Adrenal gland (tissue), 12 donors: ENCODE results near the gene TBL1XR1. TPM values are rescaled to one million over a fixed set of nuclear protein-coding genes. Genes with fewer than 3 reads are reported as not detected.
"Not testable (repeated sequence)": the region's sequence is repeated elsewhere in the genome, so short reads cannot be mapped to it uniquely, and the experiment has no call there.

Experiments used
- DNase-seq, 7 donors: peaks; one replicate each; pipeline ENCODE4 v3.0.0-alpha.2; 2019 to 2020
- H3K27ac ChIP-seq, 5 donors: fragments of 200-600 bp; sonication (generic) in 4 of 5; 1 replicate in 3 of 5; 2 replicates in 2 of 5; pipeline versions ENCODE4 v1.5.1 to v1.8.0; 2016 to 2020; ENCODE audit warnings: mild to moderate bottlenecking in 1 of 5
- H3K27me3 ChIP-seq: fragments of 200-600 bp; 2 replicates; pipeline ENCODE4 v1.8.0; 2021
- H3K36me3 ChIP-seq, 2 donors: fragments of 200-600 bp; replicated peaks in 1 of 2; 1 replicate in 1 of 2; 2 replicates in 1 of 2; pipeline versions ENCODE4 v1.5.1 to v1.8.0; 2018 to 2022
- H3K4me1 ChIP-seq, 2 donors: fragments of 200-600 bp; replicated peaks in 1 of 2; 1 replicate in 1 of 2; 2 replicates in 1 of 2; pipeline versions ENCODE4 v1.5.1 to v1.8.0; 2018 to 2021
- H3K4me3 ChIP-seq, 4 donors: fragments of 200-600 bp; sonication (generic) in 3 of 4; one replicate each; pipeline ENCODE4 v1.5.1; 2016 to 2018
- H3K9me3 ChIP-seq, 3 donors: fragments of 200-600 bp; sonication (generic) in 1 of 3; replicated peaks in 1 of 3; 1 replicate in 2 of 3; 2 replicates in 1 of 3; pipeline versions ENCODE4 v1.5.1 to v1.8.0; 2016 to 2021
- POLR2A ChIP-seq, 2 donors: fragments of 450-650 bp; IDR thresholded peaks; one replicate each; pipeline ENCODE4 v1.6.1; 2017; ENCODE audit warnings: antibody characterized with exemption in 2 of 2, mild to moderate bottlenecking in 2 of 2, moderate library complexity in 1 of 2
- WGBS, 4 donors: extraction: QIAGEN DNeasy Blood & Tissue Kit in 2 of 4; methylation state at CpG; one replicate each; pipeline versions ENCODE4 v1.1.5 to v1.1.7; 2013 to 2017; 5-methylcytosine and 5-hydroxymethylcytosine counted together
- intact Hi-C, 2 donors: fragments of 100-400 bp; cut with DNase I; formaldehyde crosslinking; loops; one replicate each; pipeline versions ENCODE4 v1.14.1 to v1.15.0; 2022 to 2023
- polyA plus RNA-seq, 3 donors: library from polyadenylated mRNA; stranded (reverse); fragments of 200-250 nt in 2 of 3; fragments of 350-450 nt in 1 of 3; fragmentation: Illumina TruSeq in 1 of 3; extraction: RNeasy Lipid Tissue Mini Kit (QIAGEN cat#74804) in 1 of 3; gene quantifications; one replicate each; pipeline ENCODE4 v1.2.3, GENCODE V29; 2013 to 2014
- total RNA-seq, 9 donors: library from RNA; depleted of rRNA in 4 of 9; stranded (reverse); fragments of >200 nt in 4 of 9; fragments of 120-200 nt in 1 of 9; fragmentation: NEBNext Ultra II Directional in 1 of 9; extraction: Animal tissue kit (Norgen Biotek cat#: 25700) in 1 of 9; gene quantifications; one replicate each; pipeline versions ENCODE4 v1.1.0 to v1.2.4, GENCODE V29; 2013 to 2023
- TF ChIP-seq, protein P1 (sequence below), 6 experiments: fragments of 450-650 bp in 4 of 6; fragments of 200-600 bp in 2 of 6; sonication (generic) in 1 of 6; IDR thresholded peaks; 1 replicate in 5 of 6; 2 replicates in 1 of 6; pipeline versions ENCODE4 v1.5.1 to v1.8.0; 2016 to 2021; ENCODE audit warnings: antibody characterized with exemption in 6 of 6, mild to moderate bottlenecking in 2 of 6, moderate library complexity in 1 of 6
- donor health status: healthy with polysubstance abuse.
- donor health status: Bipolar disorder and iron deficiency.
- donor health status: DM: yes; HTN: yes; CAD: no.
- donor health status: DM: no; HTN: no; CAD: no.
- donor health status: DM: no; HTN: no; CAD: no.
- donor health status: DM: yes; HTN: yes; CAD: no.

The TBL1XR1 gene
- total and polyA plus RNA-seq, 12 donors = 17.5 to 258 (median 93.6) TPM

DNA sequence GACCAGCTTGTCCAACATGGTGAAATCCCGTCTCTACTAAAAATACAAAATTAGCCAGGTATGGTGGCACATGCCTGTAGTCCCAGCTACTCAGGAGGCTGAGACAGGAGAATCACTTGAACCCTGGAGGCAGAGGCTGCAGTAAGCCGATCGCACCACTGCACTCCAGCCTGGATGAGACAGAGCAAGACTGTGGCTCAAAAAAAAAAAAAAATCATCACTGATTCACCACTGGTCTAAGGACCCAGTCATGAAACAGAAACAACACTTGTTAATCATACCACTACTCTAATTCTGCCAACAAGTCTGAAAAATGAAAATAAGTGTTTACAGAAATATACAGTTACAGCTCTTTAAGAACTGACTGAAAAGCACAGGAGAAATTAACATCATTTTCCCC, 12.7 kb downstream of the TBL1XR1 start:
- DNase-seq = peak in 3 of 7 donors; percentile 8 to 13 (median 12)
- 55 to 90% (median 63%) methylated on average over 3 of the region's 3 CpGs for WGBS, 4 donors
- H3K36me3 ChIP-seq, H3K4me3 ChIP-seq, H3K27me3 ChIP-seq, H3K9me3 ChIP-seq, H3K27ac ChIP-seq, intact Hi-C loops: not testable (repeated sequence)
- H3K4me1 ChIP-seq = peaks cover 9 to 38% of the 10 kb centered on the region in 2 donors
- TF ChIP-seq, protein P1, sequence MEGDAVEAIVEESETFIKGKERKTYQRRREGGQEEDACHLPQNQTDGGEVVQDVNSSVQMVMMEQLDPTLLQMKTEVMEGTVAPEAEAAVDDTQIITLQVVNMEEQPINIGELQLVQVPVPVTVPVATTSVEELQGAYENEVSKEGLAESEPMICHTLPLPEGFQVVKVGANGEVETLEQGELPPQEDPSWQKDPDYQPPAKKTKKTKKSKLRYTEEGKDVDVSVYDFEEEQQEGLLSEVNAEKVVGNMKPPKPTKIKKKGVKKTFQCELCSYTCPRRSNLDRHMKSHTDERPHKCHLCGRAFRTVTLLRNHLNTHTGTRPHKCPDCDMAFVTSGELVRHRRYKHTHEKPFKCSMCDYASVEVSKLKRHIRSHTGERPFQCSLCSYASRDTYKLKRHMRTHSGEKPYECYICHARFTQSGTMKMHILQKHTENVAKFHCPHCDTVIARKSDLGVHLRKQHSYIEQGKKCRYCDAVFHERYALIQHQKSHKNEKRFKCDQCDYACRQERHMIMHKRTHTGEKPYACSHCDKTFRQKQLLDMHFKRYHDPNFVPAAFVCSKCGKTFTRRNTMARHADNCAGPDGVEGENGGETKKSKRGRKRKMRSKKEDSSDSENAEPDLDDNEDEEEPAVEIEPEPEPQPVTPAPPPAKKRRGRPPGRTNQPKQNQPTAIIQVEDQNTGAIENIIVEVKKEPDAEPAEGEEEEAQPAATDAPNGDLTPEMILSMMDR (IDR thresholded peaks at IDR 0.05) = peak in 2 of 6 experiments; percentile 9 to 15

DNA sequence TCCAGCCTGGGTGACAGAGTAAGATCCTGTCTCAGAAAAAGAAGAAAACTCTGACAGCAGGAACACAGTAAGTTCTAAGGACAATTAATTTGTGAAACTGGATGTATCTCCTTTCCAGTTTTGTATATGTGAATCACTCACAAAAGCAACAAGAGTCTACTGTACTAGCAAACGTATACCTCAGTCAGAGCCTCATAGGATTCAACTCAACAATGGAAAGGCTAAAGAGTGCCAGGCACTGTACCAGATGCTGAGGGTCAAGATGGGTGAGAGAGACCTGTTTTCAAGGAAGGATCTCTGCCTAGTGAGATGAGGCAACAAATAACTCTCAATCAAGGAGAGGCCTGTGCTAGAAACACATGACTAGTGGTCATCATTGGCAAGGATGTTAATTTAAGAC, 14.9 kb downstream of the TBL1XR1 start:
- WGBS, 4 donors = 78 to 92% (median 82%) methylated on average over 1 of the region's 1 CpG
- TF ChIP-seq, protein P1 (IDR thresholded peaks at IDR 0.05) = no peak
- TF ChIP-seq POLR2A (IDR thresholded peaks at IDR 0.05) = no peak
- Histone ChIP-seq H3K4me1 (peaks cover 9 to 34% of the 10 kb centered on the region in 2 donors), H3K36me3 (no peaks in the 10 kb centered on the region), H3K9me3 (no peaks in the 10 kb centered on the region), H3K27me3 (no peaks in the 10 kb centered on the region), H3K27ac (no peak overlapping the region), H3K4me3 (no peak overlapping the region)
- intact Hi-C loops = no loop called here
- DNase-seq = no peak

DNA sequence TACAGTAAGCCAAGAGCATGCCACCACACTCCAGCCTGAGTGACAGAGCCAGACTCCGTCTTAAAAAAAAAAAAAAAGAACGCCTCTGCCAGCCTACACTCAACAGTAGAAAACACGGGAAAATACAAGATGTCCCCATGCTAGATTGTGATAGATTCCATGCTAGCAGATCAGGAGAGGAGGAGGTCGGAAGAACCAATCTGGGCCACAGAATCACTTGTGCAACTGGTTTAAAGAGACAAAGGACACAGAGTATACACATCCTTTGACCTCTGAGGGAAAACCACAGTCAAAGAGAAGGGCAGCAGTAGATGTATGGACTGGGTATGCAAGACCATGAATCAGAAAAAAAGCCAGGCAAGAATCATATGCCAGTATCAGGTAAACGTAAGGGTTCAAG, 15.9 kb downstream of the TBL1XR1 start:
- DNase-seq = no peak
- H3K4me1 ChIP-seq = peaks cover 9 to 33% of the 10 kb centered on the region in 2 donors
- intact Hi-C loops = no loop called here
- H3K27me3 ChIP-seq = no peaks in the 10 kb centered on the region
- WGBS, 4 donors = 86 to 90% (median 89%) methylated on average over 5 of the region's 5 CpGs
- no peaks in the 10 kb centered on the region for H3K9me3 ChIP-seq
- TF ChIP-seq, protein P1 (IDR thresholded peaks at IDR 0.05) = no peak
- TF ChIP-seq POLR2A (IDR thresholded peaks at IDR 0.05) = no peak
- no peaks in the 10 kb centered on the region for H3K36me3 ChIP-seq
- no peak overlapping the region for H3K4me3 ChIP-seq
- no peak overlapping the region for H3K27ac ChIP-seq

DNA sequence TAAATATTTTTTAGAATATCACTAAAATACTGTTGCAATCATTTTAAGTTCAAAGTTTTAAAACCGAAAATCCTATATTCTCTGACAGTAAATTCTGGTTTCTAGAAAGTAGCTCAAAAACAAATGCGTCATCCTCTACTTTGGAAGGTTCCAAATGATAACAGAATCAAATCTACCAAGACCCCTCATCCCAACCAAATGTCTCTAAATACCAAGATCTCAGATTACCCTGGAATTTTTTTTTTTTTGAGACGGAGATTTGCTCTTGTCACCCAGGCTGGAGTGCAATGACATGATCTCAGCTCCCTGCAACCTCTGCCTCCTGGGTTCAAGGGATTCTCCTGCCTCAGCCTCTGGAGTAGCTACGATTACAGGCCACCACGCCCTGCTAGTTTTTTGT, 16.8 kb downstream of the TBL1XR1 start:
- Histone ChIP-seq H3K27me3 (no peaks in the 10 kb centered on the region), H3K36me3 (no peaks in the 10 kb centered on the region), H3K4me1 (peaks cover 9 to 24% of the 10 kb centered on the region in 2 donors), H3K4me3 (no peak overlapping the region), H3K27ac (no peak overlapping the region), H3K9me3 (no peaks in the 10 kb centered on the region)
- 90 to 97% (median 94%) methylated on average over 5 of the region's 5 CpGs for WGBS, 4 donors
- no peak for DNase-seq
- intact Hi-C loops = no loop called here
- no peak for TF ChIP-seq POLR2A (IDR thresholded peaks at IDR 0.05)
- TF ChIP-seq, protein P1 (IDR thresholded peaks at IDR 0.05) = no peak
